Measurements from ENCODE around the gene ADAMTS18.
"Not testable (repeated sequence)": the region's sequence is repeated elsewhere in the genome, so short reads cannot be mapped to it uniquely, and the experiment has no call there.

The ADAMTS18 gene

GRCh38 chr16:77271532-77272426 lies 163.1 kb downstream of the ADAMTS18 start:
- 73 to 86% methylated on average over 4 to 6 of the region's 8 CpGs for WGBS, 2 experiments (ENCODE audit: insufficient coverage in 2 of 2)
- no peak overlapping the region for H3K27ac ChIP-seq (ENCODE audit: low read depth, low read length, severe bottlenecking)
- no peak overlapping the region for H3K4me3 ChIP-seq (ENCODE audit: extremely low read depth, insufficient read depth, low read length, poor library complexity, severe bottlenecking)
- no peaks in the 10 kb centered on the region for H3K9me3 ChIP-seq (ENCODE audit: control insufficient read depth, low read length)
- H3K36me3 ChIP-seq (ENCODE audit: control insufficient read depth, insufficient read depth, low read length): no peaks in the 10 kb centered on the region
- no peaks in the 10 kb centered on the region for H3K4me1 ChIP-seq (ENCODE audit: control insufficient read depth, insufficient read depth, low read length, poor library complexity, severe bottlenecking)

GRCh38 chr16:77266185-77266584 lies 168.6 kb downstream of the ADAMTS18 start:
- not testable (repeated sequence) for H3K4me3 ChIP-seq (ENCODE audit: extremely low read depth, insufficient read depth, low read length, poor library complexity, severe bottlenecking); H3K4me1 ChIP-seq (ENCODE audit: control insufficient read depth, insufficient read depth, low read length, poor library complexity, severe bottlenecking); H3K9me3 ChIP-seq (ENCODE audit: control insufficient read depth, low read length); H3K36me3 ChIP-seq (ENCODE audit: control insufficient read depth, insufficient read depth, low read length); H3K27ac ChIP-seq (ENCODE audit: low read depth, low read length, severe bottlenecking)
- no CpG with 5 or more reads among the region's 1 CpG for WGBS, 2 experiments (ENCODE audit: insufficient coverage in 2 of 2)

GRCh38 chr16:77262971-77263370 lies 171.9 kb downstream of the ADAMTS18 start:
- no peaks in the 10 kb centered on the region for H3K36me3 ChIP-seq (ENCODE audit: control insufficient read depth, insufficient read depth, low read length)

GRCh38 chr16:77250400-77250799 lies 184.4 kb downstream of the ADAMTS18 start:
- WGBS, 2 experiments (ENCODE audit: insufficient coverage in 2 of 2): 83 to 90% methylated on average over 1 to 2 of the region's 4 CpGs
- H3K4me3 ChIP-seq (ENCODE audit: extremely low read depth, insufficient read depth, low read length, poor library complexity, severe bottlenecking): no peak overlapping the region
- H3K27ac ChIP-seq (ENCODE audit: low read depth, low read length, severe bottlenecking): no peak overlapping the region
- H3K9me3 ChIP-seq (ENCODE audit: control insufficient read depth, low read length): no peaks in the 10 kb centered on the region
- no peaks in the 10 kb centered on the region for H3K4me1 ChIP-seq (ENCODE audit: control insufficient read depth, insufficient read depth, low read length, poor library complexity, severe bottlenecking)
- no peaks in the 10 kb centered on the region for H3K36me3 ChIP-seq (ENCODE audit: control insufficient read depth, insufficient read depth, low read length)

More at GRCh38 chr16:77262971-77263370, 171.9 kb downstream of the ADAMTS18 start:
- H3K9me3 ChIP-seq (ENCODE audit: control insufficient read depth, low read length): no peaks in the 10 kb centered on the region
- H3K4me1 ChIP-seq (ENCODE audit: control insufficient read depth, insufficient read depth, low read length, poor library complexity, severe bottlenecking): no peaks in the 10 kb centered on the region
- no peak overlapping the region for H3K27ac ChIP-seq (ENCODE audit: low read depth, low read length, severe bottlenecking)
- 94 to 100% methylated on average over 1 to 2 of the region's 3 CpGs for WGBS, 2 experiments (ENCODE audit: insufficient coverage in 2 of 2)
- H3K4me3 ChIP-seq (ENCODE audit: extremely low read depth, insufficient read depth, low read length, poor library complexity, severe bottlenecking): no peak overlapping the region

- Histone ChIP-seq H3K9me3 (ENCODE audit: control insufficient read depth, low read length) (no peaks in the 10 kb centered on the region), H3K27ac (ENCODE audit: low read depth, low read length, severe bottlenecking) (no peak overlapping the region), H3K4me1 (ENCODE audit: control insufficient read depth, insufficient read depth, low read length, poor library complexity, severe bottlenecking) (no peaks in the 10 kb centered on the region), H3K4me3 (ENCODE audit: extremely low read depth, insufficient read depth, low read length, poor library complexity, severe bottlenecking) (no peak overlapping the region), H3K36me3 (ENCODE audit: control insufficient read depth, insufficient read depth, low read length) (no peaks in the 10 kb centered on the region)
- WGBS, 2 experiments (ENCODE audit: insufficient coverage in 2 of 2): 94 to 96% methylated on average over 2 of the region's 2 CpGs
Observed at GRCh38 chr16:77246150-77246549, 188.7 kb downstream of the ADAMTS18 start.

- not testable (repeated sequence) for H3K4me1 ChIP-seq (ENCODE audit: control insufficient read depth, insufficient read depth, low read length, poor library complexity, severe bottlenecking); H3K4me3 ChIP-seq (ENCODE audit: extremely low read depth, insufficient read depth, low read length, poor library complexity, severe bottlenecking); H3K36me3 ChIP-seq (ENCODE audit: control insufficient read depth, insufficient read depth, low read length); H3K27ac ChIP-seq (ENCODE audit: low read depth, low read length, severe bottlenecking); H3K9me3 ChIP-seq (ENCODE audit: control insufficient read depth, low read length)
- WGBS, 2 experiments (ENCODE audit: insufficient coverage in 2 of 2): 79% methylated on average over 3 of the region's 5 CpGs; no CpG with 5 or more reads in 1 of the 2 experiments
Observed at GRCh38 chr16:77242471-77242870, 192.4 kb downstream of the ADAMTS18 start.

GRCh38 chr16:77238593-77238992 lies 196.2 kb downstream of the ADAMTS18 start:
- H3K9me3 ChIP-seq (ENCODE audit: control insufficient read depth, low read length): no peaks in the 10 kb centered on the region
- H3K4me3 ChIP-seq (ENCODE audit: extremely low read depth, insufficient read depth, low read length, poor library complexity, severe bottlenecking): no peak overlapping the region
- WGBS, 2 experiments (ENCODE audit: insufficient coverage in 2 of 2): 80 to 100% methylated on average over 1 to 4 of the region's 5 CpGs
- peaks cover 2% of the 10 kb centered on the region for H3K4me1 ChIP-seq (ENCODE audit: control insufficient read depth, insufficient read depth, low read length, poor library complexity, severe bottlenecking)
- no peaks in the 10 kb centered on the region for H3K36me3 ChIP-seq (ENCODE audit: control insufficient read depth, insufficient read depth, low read length)
- no peak overlapping the region for H3K27ac ChIP-seq (ENCODE audit: low read depth, low read length, severe bottlenecking)

GRCh38 chr16:77236063-77236511 lies 198.7 kb downstream of the ADAMTS18 start:
- H3K4me1 ChIP-seq (ENCODE audit: control insufficient read depth, insufficient read depth, low read length, poor library complexity, severe bottlenecking): peaks cover 2% of the 10 kb centered on the region
- 3% methylated on average over 19 to 21 of the region's 21 CpGs for WGBS, 2 experiments (ENCODE audit: insufficient coverage in 2 of 2)
- H3K27ac ChIP-seq (ENCODE audit: low read depth, low read length, severe bottlenecking): no peak overlapping the region
- no peak overlapping the region for H3K4me3 ChIP-seq (ENCODE audit: extremely low read depth, insufficient read depth, low read length, poor library complexity, severe bottlenecking)
- H3K9me3 ChIP-seq (ENCODE audit: control insufficient read depth, low read length): no peaks in the 10 kb centered on the region
- no peaks in the 10 kb centered on the region for H3K36me3 ChIP-seq (ENCODE audit: control insufficient read depth, insufficient read depth, low read length)

- 68 to 70% methylated on average over 8 to 9 of the region's 11 CpGs for WGBS, 2 experiments (ENCODE audit: insufficient coverage in 2 of 2)
- no peaks in the 10 kb centered on the region for H3K36me3 ChIP-seq (ENCODE audit: control insufficient read depth, insufficient read depth, low read length)
- no peak overlapping the region for H3K27ac ChIP-seq (ENCODE audit: low read depth, low read length, severe bottlenecking)
- H3K4me3 ChIP-seq (ENCODE audit: extremely low read depth, insufficient read depth, low read length, poor library complexity, severe bottlenecking): no peak overlapping the region
- peaks cover 2% of the 10 kb centered on the region for H3K4me1 ChIP-seq (ENCODE audit: control insufficient read depth, insufficient read depth, low read length, poor library complexity, severe bottlenecking)
- no peaks in the 10 kb centered on the region for H3K9me3 ChIP-seq (ENCODE audit: control insufficient read depth, low read length)
Observed at GRCh38 chr16:77234611-77235010, 200.2 kb downstream of the ADAMTS18 start.

- H3K27ac ChIP-seq (ENCODE audit: low read depth, low read length, severe bottlenecking): no peak overlapping the region
- 83 to 93% methylated on average over 4 to 6 of the region's 9 CpGs for WGBS, 2 experiments (ENCODE audit: insufficient coverage in 2 of 2)
- no peaks in the 10 kb centered on the region for H3K36me3 ChIP-seq (ENCODE audit: control insufficient read depth, insufficient read depth, low read length)
- H3K4me1 ChIP-seq (ENCODE audit: control insufficient read depth, insufficient read depth, low read length, poor library complexity, severe bottlenecking): no peaks in the 10 kb centered on the region
- no peak overlapping the region for H3K4me3 ChIP-seq (ENCODE audit: extremely low read depth, insufficient read depth, low read length, poor library complexity, severe bottlenecking)
- no peaks in the 10 kb centered on the region for H3K9me3 ChIP-seq (ENCODE audit: control insufficient read depth, low read length)
Observed at GRCh38 chr16:77233799-77234519, 200.9 kb downstream of the ADAMTS18 start.

Data from mesodermal cell (in vitro differentiated cells).